ENCODE results near the gene BLM. TPM values are rescaled to one million over a fixed set of nuclear protein-coding genes. Genes with fewer than 3 reads are reported as not detected.

Gene BLM
- total and polyA plus RNA-seq, 7 experiments from 2014 or later: 2.8 to 53.1 (median 6.3) TPM

- H3K4me3 Mint-ChIP-seq: peak overlapping the region; percentile 1 to 64 (median 46)
- peaks cover 0 to 3% (median 0%) of the 10 kb centered on the region in 11 donors for H3K9me3 Mint-ChIP-seq
- ChIA-PET POLR2A (no interaction called here), CTCF (no interaction called here)
- H3K27ac Mint-ChIP-seq: peak overlapping the region in 8 of 9 donors; percentile 1 to 71 (median 28)
- Histone ChIP-seq H3K4me3 (ENCODE audit: low read length) (no peak overlapping the region), H3K27ac (ENCODE audit: low read depth, low read length) (no peak overlapping the region), H3K36me3 (ENCODE audit: control insufficient read depth in 2 of 3, insufficient read depth in 3 of 3, low read length in 3 of 3) (no peaks in the 10 kb centered on the region), H3K9me3 (ENCODE audit: control insufficient read depth in 2 of 3, low read length in 3 of 3) (no peaks in the 10 kb centered on the region), H3K27me3 (ENCODE audit: control insufficient read depth in 2 of 2, insufficient read depth in 2 of 2, low read length in 2 of 2) (no peaks in the 10 kb centered on the region), H3K4me1 (ENCODE audit: control insufficient read depth in 2 of 2, insufficient read depth in 2 of 2, low read length in 2 of 2) (peaks cover 6 to 8% of the 10 kb centered on the region in 2 donors)
- H3K4me1 Mint-ChIP-seq: peaks cover 8 to 41% (median 16%) of the 10 kb centered on the region in 7 donors
- no peak for ATAC-seq
- DNase-seq: peak in 4 of 9 donors; percentile 2 to 12 (median 10)
- H3K36me3 Mint-ChIP-seq: peaks cover 4 to 44% (median 17%) of the 10 kb centered on the region in 5 donors
- intact Hi-C loops (cut with micrococcal nuclease): loop anchor here in 1 of 2 donors (10.0 kb wide), 1 partner anchor 56 kb away; no protein-coding TSS in a partner anchor
- H3K27me3 Mint-ChIP-seq: no peaks in the 10 kb centered on the region
Measured at GRCh38 chr15:90780916-90781315, 63.8 kb downstream of the BLM start.

GRCh38 chr15:90782442-90782841, 65.3 kb downstream of the BLM start:
- CTCF ChIA-PET: interaction anchor here (1.4 kb wide), 1 partner anchor 8 kb away, joined by 5 read pairs; no protein-coding TSS in a partner anchor
- no peak for DNase-seq
- H3K4me1 ChIP-seq (ENCODE audit: control insufficient read depth in 2 of 2, insufficient read depth in 2 of 2, low read length in 2 of 2): peaks cover 6 to 8% of the 10 kb centered on the region in 2 donors
- POLR2A ChIA-PET: interaction anchor here (0.7 kb wide), 1 partner anchor 232 kb away, joined by 3 read pairs; no protein-coding TSS in a partner anchor
- Mint-ChIP-seq H3K4me3 (peak overlapping the region in 1 of 10 donors; percentile 33), H3K27me3 (no peaks in the 10 kb centered on the region), H3K9me3 (peaks cover 0 to 3% (median 0%) of the 10 kb centered on the region in 11 donors), H3K4me1 (peaks cover 8 to 41% (median 16%) of the 10 kb centered on the region in 7 donors), H3K27ac (peak overlapping the region in 2 of 9 donors; percentile 56 to 84), H3K36me3 (peaks cover 4 to 38% (median 15%) of the 10 kb centered on the region in 5 donors)
- H3K27ac ChIP-seq (ENCODE audit: low read depth, low read length): no peak overlapping the region
- no peaks in the 10 kb centered on the region for H3K9me3 ChIP-seq (ENCODE audit: control insufficient read depth in 2 of 3, low read length in 3 of 3)
- no peak for ATAC-seq
- no peak overlapping the region for H3K4me3 ChIP-seq (ENCODE audit: low read length)
- intact Hi-C loops (cut with micrococcal nuclease): loop anchor here in 1 of 2 donors (10.0 kb wide), 1 partner anchor 58 kb away; no protein-coding TSS in a partner anchor
- H3K27me3 ChIP-seq (ENCODE audit: control insufficient read depth in 2 of 2, insufficient read depth in 2 of 2, low read length in 2 of 2): no peaks in the 10 kb centered on the region
- H3K36me3 ChIP-seq (ENCODE audit: control insufficient read depth in 2 of 3, insufficient read depth in 3 of 3, low read length in 3 of 3): no peaks in the 10 kb centered on the region

GRCh38 chr15:90787881-90788280, 70.7 kb downstream of the BLM start:
- no peaks in the 10 kb centered on the region for H3K4me1 ChIP-seq (ENCODE audit: control insufficient read depth in 2 of 2, insufficient read depth in 2 of 2, low read length in 2 of 2)
- ChIA-PET CTCF (no interaction called here), POLR2A (no interaction called here)
- Mint-ChIP-seq H3K4me1 (peaks cover 0 to 14% (median 0%) of the 10 kb centered on the region in 7 donors), H3K27ac (no peak overlapping the region), H3K9me3 (no peaks in the 10 kb centered on the region), H3K4me3 (no peak overlapping the region), H3K36me3 (peaks cover 0 to 29% (median 15%) of the 10 kb centered on the region in 5 donors), H3K27me3 (no peaks in the 10 kb centered on the region)
- ATAC-seq (no peak), DNase-seq (no peak)
- H3K36me3 ChIP-seq (ENCODE audit: control insufficient read depth in 2 of 3, insufficient read depth in 3 of 3, low read length in 3 of 3): no peaks in the 10 kb centered on the region
- H3K4me3 ChIP-seq (ENCODE audit: low read length): no peak overlapping the region
- intact Hi-C loops (cut with micrococcal nuclease): loop anchor here in 1 of 2 donors (10.0 kb wide), 1 partner anchor 63 kb away; no protein-coding TSS in a partner anchor
- H3K27me3 ChIP-seq (ENCODE audit: control insufficient read depth in 2 of 2, insufficient read depth in 2 of 2, low read length in 2 of 2): no peaks in the 10 kb centered on the region
- no peaks in the 10 kb centered on the region for H3K9me3 ChIP-seq (ENCODE audit: control insufficient read depth in 2 of 3, low read length in 3 of 3)
- H3K27ac ChIP-seq (ENCODE audit: low read depth, low read length): no peak overlapping the region

GRCh38 chr15:90789462-90789861, 72.3 kb downstream of the BLM start:
- Mint-ChIP-seq H3K4me1 (peaks cover 0 to 19% (median 0%) of the 10 kb centered on the region in 7 donors), H3K36me3 (peaks cover 0 to 37% (median 16%) of the 10 kb centered on the region in 5 donors), H3K9me3 (no peaks in the 10 kb centered on the region), H3K4me3 (no peak overlapping the region), H3K27ac (no peak overlapping the region), H3K27me3 (no peaks in the 10 kb centered on the region)
- H3K27ac ChIP-seq (ENCODE audit: low read depth, low read length): no peak overlapping the region
- intact Hi-C loops (cut with micrococcal nuclease): loop anchor here in 1 of 2 donors (10.0 kb wide), 1 partner anchor 65 kb away; no protein-coding TSS in a partner anchor
- ATAC-seq (no peak), DNase-seq (no peak)
- H3K36me3 ChIP-seq (ENCODE audit: control insufficient read depth in 2 of 3, insufficient read depth in 3 of 3, low read length in 3 of 3): no peaks in the 10 kb centered on the region
- no peaks in the 10 kb centered on the region for H3K27me3 ChIP-seq (ENCODE audit: control insufficient read depth in 2 of 2, insufficient read depth in 2 of 2, low read length in 2 of 2)
- H3K4me3 ChIP-seq (ENCODE audit: low read length): no peak overlapping the region
- H3K9me3 ChIP-seq (ENCODE audit: control insufficient read depth in 2 of 3, low read length in 3 of 3): no peaks in the 10 kb centered on the region
- ChIA-PET POLR2A (interaction anchor here (0.7 kb wide), 1 partner anchor 219 kb away, joined by 6 read pairs; no protein-coding TSS in a partner anchor), CTCF (interaction anchor here (0.5 to 0.7 kb wide), 3 partner anchors 95 to 432 kb away, joined by 3 to 4 read pairs (median 4); no protein-coding TSS in a partner anchor)
- H3K4me1 ChIP-seq (ENCODE audit: control insufficient read depth in 2 of 2, insufficient read depth in 2 of 2, low read length in 2 of 2): no peaks in the 10 kb centered on the region

GRCh38 chr15:90790057-90790456, 72.9 kb downstream of the BLM start:
- CTCF ChIA-PET: interaction anchor here (0.5 to 1.0 kb wide), 4 partner anchors 8 to 432 kb away, joined by 3 to 5 read pairs (median 4); no protein-coding TSS in a partner anchor
- Histone ChIP-seq H3K27ac (ENCODE audit: low read depth, low read length) (no peak overlapping the region), H3K4me1 (ENCODE audit: control insufficient read depth in 2 of 2, insufficient read depth in 2 of 2, low read length in 2 of 2) (no peaks in the 10 kb centered on the region)

GRCh38 chr15:90790561-90790960, 73.4 kb downstream of the BLM start:
- peaks cover 0 to 34% (median 14%) of the 10 kb centered on the region in 5 donors for H3K36me3 Mint-ChIP-seq
- POLR2A ChIA-PET: no interaction called here
- no peak overlapping the region for H3K4me3 ChIP-seq (ENCODE audit: low read length)

More at GRCh38 chr15:90790057-90790456, 72.9 kb downstream of the BLM start:
- no peak for ATAC-seq
- Histone ChIP-seq H3K9me3 (ENCODE audit: control insufficient read depth in 2 of 3, low read length in 3 of 3) (no peaks in the 10 kb centered on the region), H3K36me3 (ENCODE audit: control insufficient read depth in 2 of 3, insufficient read depth in 3 of 3, low read length in 3 of 3) (no peaks in the 10 kb centered on the region), H3K4me3 (ENCODE audit: low read length) (no peak overlapping the region), H3K27me3 (ENCODE audit: control insufficient read depth in 2 of 2, insufficient read depth in 2 of 2, low read length in 2 of 2) (no peaks in the 10 kb centered on the region)
- peaks cover 0 to 33% (median 16%) of the 10 kb centered on the region in 5 donors for H3K36me3 Mint-ChIP-seq
- peaks cover 0 to 15% (median 0%) of the 10 kb centered on the region in 7 donors for H3K4me1 Mint-ChIP-seq
- H3K27ac Mint-ChIP-seq: no peak overlapping the region
- no peaks in the 10 kb centered on the region for H3K27me3 Mint-ChIP-seq
- intact Hi-C loops (cut with micrococcal nuclease): no loop called here
- no peaks in the 10 kb centered on the region for H3K9me3 Mint-ChIP-seq
- POLR2A ChIA-PET: interaction anchor here (0.7 kb wide), 1 partner anchor 218 kb away, joined by 6 read pairs; no protein-coding TSS in a partner anchor
- H3K4me3 Mint-ChIP-seq: no peak overlapping the region
- DNase-seq: no peak

More at GRCh38 chr15:90790561-90790960, 73.4 kb downstream of the BLM start:
- H3K27ac ChIP-seq (ENCODE audit: low read depth, low read length): no peak overlapping the region
- Mint-ChIP-seq H3K4me1 (peaks cover 0 to 12% (median 0%) of the 10 kb centered on the region in 7 donors), H3K9me3 (no peaks in the 10 kb centered on the region), H3K4me3 (no peak overlapping the region), H3K27me3 (no peaks in the 10 kb centered on the region), H3K27ac (no peak overlapping the region)
- H3K27me3 ChIP-seq (ENCODE audit: control insufficient read depth in 2 of 2, insufficient read depth in 2 of 2, low read length in 2 of 2): no peaks in the 10 kb centered on the region
- H3K36me3 ChIP-seq (ENCODE audit: control insufficient read depth in 2 of 3, insufficient read depth in 3 of 3, low read length in 3 of 3): no peaks in the 10 kb centered on the region
- ATAC-seq: no peak
- no peaks in the 10 kb centered on the region for H3K9me3 ChIP-seq (ENCODE audit: control insufficient read depth in 2 of 3, low read length in 3 of 3)
- intact Hi-C loops (cut with micrococcal nuclease): no loop called here
- CTCF ChIA-PET: interaction anchor here (1.0 kb wide), 1 partner anchor 9 kb away, joined by 5 read pairs; no protein-coding TSS in a partner anchor
- no peak for DNase-seq
- no peaks in the 10 kb centered on the region for H3K4me1 ChIP-seq (ENCODE audit: control insufficient read depth in 2 of 2, insufficient read depth in 2 of 2, low read length in 2 of 2)

All from naive thymus-derived CD4-positive, alpha-beta T cell (primary cell).